K562 (cell line): Measurements from ENCODE around the gene DENND5B. TPM values are rescaled to one million over a fixed set of nuclear protein-coding genes. Genes with fewer than 3 reads are reported as not detected.

ENCODE experiments used
- ATAC-seq: fragments of 200-7000 bp; cut with Tn5 transposase; 3 replicates; pipeline ENCODE4 v1.9.1; 2020; ENCODE audit warnings: moderate library complexity
- BruUV-seq: library from RNA; stranded (reverse); fragments of 400-500 nt; replicated peaks from 2 replicates; lab custom pipeline; 2021; lab: Mats Ljungman, UMichigan
- CTCF ChIA-PET: fragments of 300-600 bp; formaldehyde crosslinking; extraction: SDS; loops from one replicate; lab custom pipeline; 2021; ENCODE audit warnings: low intra/inter-chr PET ratio; lab: Yijun Ruan, JAX
- POLR2A ChIA-PET: fragments of 300-600, 350-650 bp; sonication (Branson Sonifier 250); formaldehyde crosslinking; extraction: SDS; loops from one replicate; lab custom pipeline; 2021; ENCODE audit warnings: antibody characterized with exemption, inconsistent platforms; lab: Yijun Ruan, JAX
- DNase-seq, 4 experiments: peaks; one replicate each; pipeline versions ENCODE4 v3.0.0 to v3.0.0-alpha.2; 2011 to 2018; ENCODE audit warnings: low spot score in 3 of 4, mixed read lengths in 3 of 4; ENCODE audit errors: extremely low read depth in 1 of 4
- FAIRE-seq: peaks from 2 replicates; lab custom pipeline; 2011; peaks lifted over from hg19 to GRCh38; lab: Jason Lieb, UNC
- H2AFZ ChIP-seq: 2 replicates; pipeline ENCODE4 v1.6.0; 2011; ENCODE audit warnings: low read depth, low read length, control low read depth, inconsistent platforms
- H3K27ac ChIP-seq: fragments of 200-600 bp; 3 replicates; pipeline ENCODE4 v1.8.0; 2011; ENCODE audit warnings: low read depth, mild to moderate bottlenecking, control low read depth, inconsistent platforms, low read length, moderate library complexity, mixed read lengths; ENCODE audit errors: extremely low read depth
- H3K27me3 ChIP-seq, 2 experiments: fragments of 300-600 bp in 1 of 2; 2 replicates in 1 of 2; 3 replicates in 1 of 2; pipeline versions ENCODE4 v1.6.0 to v1.8.0; 2011; ENCODE audit warnings: inconsistent platforms in 2 of 2, low read length in 2 of 2, mild to moderate bottlenecking in 1 of 2, mixed read lengths in 1 of 2, moderate library complexity in 1 of 2; ENCODE audit not compliant: control insufficient read depth in 2 of 2, insufficient read depth in 2 of 2
- H3K36me3 ChIP-seq: fragments of 300-600 bp; 3 replicates; pipeline ENCODE4 v1.8.0; 2011; ENCODE audit warnings: mild to moderate bottlenecking, low read length, inconsistent platforms; ENCODE audit not compliant: control insufficient read depth, insufficient read depth
- H3K4me1 ChIP-seq, 2 experiments: fragments of 200-600 bp in 1 of 2; replicated peaks in 1 of 2; 2 replicates in 1 of 2; 3 replicates in 1 of 2; pipeline versions ENCODE4 v1.5.1 to v1.8.0; 2011; ENCODE audit warnings: inconsistent platforms in 2 of 2, low read length in 2 of 2, mild to moderate bottlenecking in 1 of 2, mixed read lengths in 1 of 2, moderate library complexity in 1 of 2; ENCODE audit not compliant: control insufficient read depth in 2 of 2, insufficient read depth in 2 of 2
- H3K4me2 ChIP-seq: 2 replicates; pipeline ENCODE4 v1.6.1; 2011; ENCODE audit warnings: low read length, control low read depth, inconsistent platforms, mixed read lengths; ENCODE audit not compliant: insufficient read depth
- H3K4me3 ChIP-seq: fragments of 200-600 bp; sonication (generic), shearing (Covaris generic); 2 replicates; pipeline ENCODE4 v1.5.1; 2016; ENCODE audit warnings: control low read depth, inconsistent platforms
- H3K79me2 ChIP-seq: fragments of 200-600 bp; 3 replicates; pipeline ENCODE4 v1.8.0; 2011; ENCODE audit warnings: low read length, inconsistent platforms; ENCODE audit not compliant: control insufficient read depth, insufficient read depth
- H3K9ac ChIP-seq, 2 experiments: 2 replicates each; pipeline versions ENCODE4 v1.6.0 to v1.6.1; 2011; ENCODE audit warnings: low read depth in 2 of 2, low read length in 2 of 2, control low read depth in 1 of 2, inconsistent platforms in 1 of 2, mild to moderate bottlenecking in 1 of 2, mixed read lengths in 1 of 2; ENCODE audit not compliant: insufficient read depth in 1 of 2
- H3K9me1 ChIP-seq: one replicate; pipeline ENCODE4 v1.6.0; 2011; ENCODE audit warnings: inconsistent platforms, mild to moderate bottlenecking, low read length, moderate library complexity; ENCODE audit not compliant: control insufficient read depth, insufficient read depth
- H3K9me3 ChIP-seq: replicated peaks from 2 replicates; pipeline ENCODE4 v1.5.1; 2011; ENCODE audit warnings: low read depth, low read length, inconsistent platforms; ENCODE audit not compliant: control insufficient read depth, insufficient read depth
- H4K20me1 ChIP-seq: replicated peaks from 2 replicates; pipeline ENCODE4 v1.6.1; 2011; ENCODE audit warnings: low read length, inconsistent platforms, mixed read lengths; ENCODE audit not compliant: control insufficient read depth, insufficient read depth
- ARNT ChIP-seq, 2 experiments: fragments of 450-650 bp; IDR thresholded peaks; 2 replicates each; pipeline ENCODE4 v1.6.1; 2016; ENCODE audit warnings: mild to moderate bottlenecking in 1 of 2
- BDP1 ChIP-seq: IDR thresholded peaks from 3 replicates; pipeline ENCODE4 v1.6.1; 2011; ENCODE audit not compliant: insufficient read length, insufficient read depth
- HDAC3 ChIP-seq: fragments of 450-650 bp; IDR thresholded peaks from 2 replicates; pipeline ENCODE4 v1.6.1; 2018; ENCODE audit warnings: borderline replicate concordance, mild to moderate bottlenecking, moderate library complexity; ENCODE audit not compliant: partially characterized antibody
- OTX1 ChIP-seq: fragments of 450-650 bp; formaldehyde crosslinking; IDR thresholded peaks from 2 replicates; pipeline ENCODE4 v1.4.0; 2022; ENCODE audit warnings: mild to moderate bottlenecking
- TEAD4 ChIP-seq, 2 experiments: sonication (generic) in 1 of 2; formaldehyde crosslinking in 1 of 2; IDR thresholded peaks; 2 replicates each; pipeline versions ENCODE4 v1.6.1 to v1.8.0; 2012 to 2022; ENCODE audit warnings: borderline replicate concordance in 1 of 2, inconsistent platforms in 1 of 2, low read length in 1 of 2, mild to moderate bottlenecking in 1 of 2, missing genetic modification reagents in 1 of 2
- THRAP3 ChIP-seq: fragments of 450-650 bp; IDR thresholded peaks from 2 replicates; pipeline ENCODE4 v1.6.1; 2016; ENCODE audit warnings: mild to moderate bottlenecking, inconsistent platforms, borderline replicate concordance
- TRIM24 ChIP-seq, 2 experiments: fragments of 450-650 bp; IDR thresholded peaks; 2 replicates each; pipeline ENCODE4 v1.6.1; 2016
- ZBTB17 ChIP-seq: fragments of 450-650 bp; formaldehyde crosslinking; IDR thresholded peaks from 2 replicates; pipeline ENCODE4 v1.4.0; 2020; ENCODE audit warnings: mild to moderate bottlenecking
- ZMIZ1 ChIP-seq, 2 experiments: fragments of 150-350 bp in 1 of 2; IDR thresholded peaks; 2 replicates each; pipeline ENCODE4 v1.6.1; 2012 to 2016; ENCODE audit warnings: low read depth in 2 of 2, low read length in 2 of 2, mild to moderate bottlenecking in 1 of 2, moderate library complexity in 1 of 2
- WGBS: fragments of 100-300 bp; shearing (Covaris generic); methylation state at CpG from one replicate; pipeline ENCODE4 v1.1.6; 2016; ENCODE audit warnings: low coverage, mixed read lengths; ENCODE audit not compliant: insufficient coverage; ENCODE audit errors: missing lambda C conversion rate; 5-methylcytosine and 5-hydroxymethylcytosine counted together
- in situ Hi-C: fragments of 300-500 bp; cut with MboI; formaldehyde crosslinking; loops from 4 replicates; pipeline ENCODE4 v1.15.0; 2018; ENCODE audit warnings: inconsistent platforms, mixed read lengths
- intact Hi-C: fragments of 100-400 bp; cut with micrococcal nuclease; formaldehyde crosslinking; loops from 2 replicates; pipeline ENCODE4 v1.14.2; 2022
- polyA plus RNA-seq, 8 experiments: library from polyadenylated mRNA; depleted of rRNA in 4 of 8; stranded (reverse) in 5 of 8; unstranded in 3 of 8; fragments of >200 nt; fragmentation: Nextera tagmentation in 2 of 8; fragmentation: Illumina TruSeq in 1 of 8; extraction: Ambion mirVana in 2 of 8; extraction: Trizol in 1 of 8; gene quantifications; 2 replicates each; pipeline versions ENCODE4 v1.2.1 to v1.2.3, GENCODE V29; 2011 to 2014; ENCODE audit warnings: inconsistent platforms in 1 of 8, missing spikeins in 1 of 8
- total RNA-seq, 7 experiments: library from RNA; depleted of rRNA in 6 of 7; stranded (reverse); fragments of >200 nt in 6 of 7; fragmentation: Illumina TruSeq in 2 of 7; extraction: Trizol in 2 of 7; gene quantifications; 2 replicates each; pipeline versions ENCODE4 v1.2.1 to v1.2.3, GENCODE V29; 2011 to 2021; ENCODE audit warnings: low replicate concordance in 1 of 7
- TF ChIP-seq, protein P1 (sequence below): fragments of 250-450 bp; sonication (Bioruptor Pico); IDR thresholded peaks from 2 replicates; pipeline ENCODE4 v1.4.0; 2020; ENCODE audit warnings: mild to moderate bottlenecking, moderate library complexity
- TF ChIP-seq, protein P2 (sequence below): fragments of 450-650 bp; IDR thresholded peaks from 2 replicates; pipeline ENCODE4 v1.6.1; 2017; ENCODE audit warnings: antibody characterized with exemption, mild to moderate bottlenecking

The DENND5B gene
- total and polyA plus RNA-seq, 9 of the 15 experiments (the other 6 are each of a cell fraction or from before 2014, with no cell fraction given) = 0.99 to 6.0 (median 3.6) TPM

DNA sequence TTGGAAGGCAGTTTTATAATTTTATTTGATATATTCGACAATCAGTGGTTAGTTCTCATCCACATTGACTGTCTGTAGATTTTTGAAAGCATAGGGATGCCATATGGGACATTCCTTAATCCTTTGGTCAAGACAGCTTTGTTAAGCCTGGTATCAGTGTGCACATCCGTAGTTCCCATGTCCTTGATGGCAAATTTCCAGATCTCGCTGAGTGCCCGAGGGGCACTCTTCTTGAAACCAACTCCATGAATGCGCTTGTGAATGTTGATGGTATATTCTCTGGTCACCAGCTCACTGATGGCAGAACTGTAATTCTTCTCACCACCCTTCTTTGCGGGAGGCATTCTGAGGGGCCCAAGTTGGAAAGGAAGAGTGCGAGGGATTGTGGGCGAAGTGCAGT is 6.1 kb upstream of the DENND5B start:
- no peak for ATAC-seq
- no peak overlapping the region for H3K27ac ChIP-seq
- in situ Hi-C loops = no loop called here
- H3K9me1 ChIP-seq = no peaks in the 10 kb centered on the region
- BruUV-seq = no TSS peak
- no peak overlapping the region for H2AFZ ChIP-seq
- intact Hi-C loops = no loop called here
- no peak overlapping the region for H3K9ac ChIP-seq
- CTCF ChIA-PET = no interaction called here
- WGBS = 7% methylated on average over 8 of the region's 8 CpGs
- H3K27me3 ChIP-seq = peaks cover 3 to 4% of the 10 kb centered on the region in 2 experiments; a peak in 1 of 5 replicates
- no peaks in the 10 kb centered on the region for H3K36me3 ChIP-seq
- no peak overlapping the region for H3K4me3 ChIP-seq
- no peak for FAIRE-seq
- no peak overlapping the region for H3K4me2 ChIP-seq
- no peak for DNase-seq
- POLR2A ChIA-PET = no interaction called here
- no peaks in the 10 kb centered on the region for H3K79me2 ChIP-seq
- H3K9me3 ChIP-seq = no peaks in the 10 kb centered on the region
- H4K20me1 ChIP-seq = no peaks in the 10 kb centered on the region
- no peaks in the 10 kb centered on the region for H3K4me1 ChIP-seq
- TF ChIP-seq OTX1 (CRISPR knock-in tag) (no peak), THRAP3 (no peak), TRIM24 (IDR thresholded peaks at IDR 0.05) (no peak), ARNT (IDR thresholded peaks at IDR 0.05) (no peak), ZMIZ1 (IDR thresholded peaks at IDR 0.05; ENCODE audit: low read depth in 2 of 2, low read length in 2 of 2) (no peak), TEAD4 (IDR thresholded peaks at IDR 0.05; ENCODE audit: low read length) (no peak), TEAD4 (CRISPR knock-in tag; IDR thresholded peaks at IDR 0.05; ENCODE audit: borderline replicate concordance) (no peak), HDAC3 (no peak), BDP1 (no peak), ZBTB17 (CRISPR knock-in tag) (no peak)
- TF ChIP-seq, protein P1, sequence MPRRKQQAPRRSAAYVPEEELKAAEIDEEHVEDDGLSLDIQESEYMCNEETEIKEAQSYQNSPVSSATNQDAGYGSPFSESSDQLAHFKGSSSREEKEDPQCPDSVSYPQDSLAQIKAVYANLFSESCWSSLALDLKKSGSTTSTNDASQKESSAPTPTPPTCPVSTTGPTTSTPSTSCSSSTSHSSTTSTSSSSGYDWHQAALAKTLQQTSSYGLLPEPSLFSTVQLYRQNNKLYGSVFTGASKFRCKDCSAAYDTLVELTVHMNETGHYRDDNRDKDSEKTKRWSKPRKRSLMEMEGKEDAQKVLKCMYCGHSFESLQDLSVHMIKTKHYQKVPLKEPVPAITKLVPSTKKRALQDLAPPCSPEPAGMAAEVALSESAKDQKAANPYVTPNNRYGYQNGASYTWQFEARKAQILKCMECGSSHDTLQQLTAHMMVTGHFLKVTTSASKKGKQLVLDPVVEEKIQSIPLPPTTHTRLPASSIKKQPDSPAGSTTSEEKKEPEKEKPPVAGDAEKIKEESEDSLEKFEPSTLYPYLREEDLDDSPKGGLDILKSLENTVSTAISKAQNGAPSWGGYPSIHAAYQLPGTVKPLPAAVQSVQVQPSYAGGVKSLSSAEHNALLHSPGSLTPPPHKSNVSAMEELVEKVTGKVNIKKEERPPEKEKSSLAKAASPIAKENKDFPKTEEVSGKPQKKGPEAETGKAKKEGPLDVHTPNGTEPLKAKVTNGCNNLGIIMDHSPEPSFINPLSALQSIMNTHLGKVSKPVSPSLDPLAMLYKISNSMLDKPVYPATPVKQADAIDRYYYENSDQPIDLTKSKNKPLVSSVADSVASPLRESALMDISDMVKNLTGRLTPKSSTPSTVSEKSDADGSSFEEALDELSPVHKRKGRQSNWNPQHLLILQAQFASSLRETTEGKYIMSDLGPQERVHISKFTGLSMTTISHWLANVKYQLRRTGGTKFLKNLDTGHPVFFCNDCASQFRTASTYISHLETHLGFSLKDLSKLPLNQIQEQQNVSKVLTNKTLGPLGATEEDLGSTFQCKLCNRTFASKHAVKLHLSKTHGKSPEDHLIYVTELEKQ (CRISPR knock-in tag) = no peak
- TF ChIP-seq, protein P2, sequence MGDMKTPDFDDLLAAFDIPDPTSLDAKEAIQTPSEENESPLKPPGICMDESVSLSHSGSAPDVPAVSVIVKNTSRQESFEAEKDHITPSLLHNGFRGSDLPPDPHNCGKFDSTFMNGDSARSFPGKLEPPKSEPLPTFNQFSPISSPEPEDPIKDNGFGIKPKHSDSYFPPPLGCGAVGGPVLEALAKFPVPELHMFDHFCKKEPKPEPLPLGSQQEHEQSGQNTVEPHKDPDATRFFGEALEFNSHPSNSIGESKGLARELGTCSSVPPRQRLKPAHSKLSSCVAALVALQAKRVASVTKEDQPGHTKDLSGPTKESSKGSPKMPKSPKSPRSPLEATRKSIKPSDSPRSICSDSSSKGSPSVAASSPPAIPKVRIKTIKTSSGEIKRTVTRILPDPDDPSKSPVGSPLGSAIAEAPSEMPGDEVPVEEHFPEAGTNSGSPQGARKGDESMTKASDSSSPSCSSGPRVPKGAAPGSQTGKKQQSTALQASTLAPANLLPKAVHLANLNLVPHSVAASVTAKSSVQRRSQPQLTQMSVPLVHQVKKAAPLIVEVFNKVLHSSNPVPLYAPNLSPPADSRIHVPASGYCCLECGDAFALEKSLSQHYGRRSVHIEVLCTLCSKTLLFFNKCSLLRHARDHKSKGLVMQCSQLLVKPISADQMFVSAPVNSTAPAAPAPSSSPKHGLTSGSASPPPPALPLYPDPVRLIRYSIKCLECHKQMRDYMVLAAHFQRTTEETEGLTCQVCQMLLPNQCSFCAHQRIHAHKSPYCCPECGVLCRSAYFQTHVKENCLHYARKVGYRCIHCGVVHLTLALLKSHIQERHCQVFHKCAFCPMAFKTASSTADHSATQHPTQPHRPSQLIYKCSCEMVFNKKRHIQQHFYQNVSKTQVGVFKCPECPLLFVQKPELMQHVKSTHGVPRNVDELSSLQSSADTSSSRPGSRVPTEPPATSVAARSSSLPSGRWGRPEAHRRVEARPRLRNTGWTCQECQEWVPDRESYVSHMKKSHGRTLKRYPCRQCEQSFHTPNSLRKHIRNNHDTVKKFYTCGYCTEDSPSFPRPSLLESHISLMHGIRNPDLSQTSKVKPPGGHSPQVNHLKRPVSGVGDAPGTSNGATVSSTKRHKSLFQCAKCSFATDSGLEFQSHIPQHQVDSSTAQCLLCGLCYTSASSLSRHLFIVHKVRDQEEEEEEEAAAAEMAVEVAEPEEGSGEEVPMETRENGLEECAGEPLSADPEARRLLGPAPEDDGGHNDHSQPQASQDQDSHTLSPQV = no peak
